GM19351 (cell line): Measurements from ENCODE around the gene PDHA1.

Source experiments
- ATAC-seq: cut with Tn5 transposase; IDR thresholded peaks from one replicate; pipeline ENCODE4 v1.9.1; 2021; ENCODE audit warnings: mild to moderate bottlenecking, moderate library complexity; ENCODE audit not compliant: unreplicated experiment

The PDHA1 gene

GRCh38 chrX:19343535-19344408 lies at the start of gene PDHA1:
PDHA1 (plus strand) TSS chrX:19343927; CDS start chrX:19344038, 111 bp downstream.
- ATAC-seq, result peak; percentile 97

GRCh38 chrX:19303256-19303880 lies 40.4 kb upstream of the PDHA1 start:
- ATAC-seq, result no peak

- ATAC-seq, result no peak
Observed at GRCh38 chrX:19326567-19326966, 17.2 kb upstream of the PDHA1 start.

- no peak for ATAC-seq
Observed at GRCh38 chrX:19331831-19332230, 11.9 kb upstream of the PDHA1 start.

- no peak for ATAC-seq
Observed at GRCh38 chrX:19332983-19333382, 10.7 kb upstream of the PDHA1 start.

GRCh38 chrX:19334945-19335626 lies 8.6 kb upstream of the PDHA1 start:
- ATAC-seq, result no peak

- no peak for ATAC-seq
Observed at GRCh38 chrX:19342331-19342906, 1.3 kb upstream of the PDHA1 start.

GRCh38 chrX:19343085-19343534 lies 617 bp upstream of the PDHA1 start:
- ATAC-seq, result peak; percentile 4

- ATAC-seq, result no peak
Observed at GRCh38 chrX:19344661-19345060, 934 bp downstream of the PDHA1 start.

GRCh38 chrX:19347916-19348315 lies 4.2 kb downstream of the PDHA1 start:
- no peak for ATAC-seq

GRCh38 chrX:19349264-19349663 lies 5.5 kb downstream of the PDHA1 start:
- no peak for ATAC-seq

- peak; percentile 96 for ATAC-seq
Observed at GRCh38 chrX:19350941-19351384, 7.2 kb downstream of the PDHA1 start.

GRCh38 chrX:19354625-19355024 lies 10.9 kb downstream of the PDHA1 start:
- no peak for ATAC-seq

GRCh38 chrX:19358521-19358920 lies 14.8 kb downstream of the PDHA1 start:
- ATAC-seq, result no peak

- no peak for ATAC-seq
Observed at GRCh38 chrX:19360903-19361302, 17.2 kb downstream of the PDHA1 start.

- ATAC-seq, result no peak
Observed at GRCh38 chrX:19361701-19362100, 18.0 kb downstream of the PDHA1 start.

- no peak for ATAC-seq
Observed at GRCh38 chrX:19368576-19368975, 24.8 kb downstream of the PDHA1 start.

GRCh38 chrX:19370061-19370460 lies 26.3 kb downstream of the PDHA1 start:
- no peak for ATAC-seq

GRCh38 chrX:19372170-19372546 lies 28.4 kb downstream of the PDHA1 start:
- peak; percentile 82 for ATAC-seq

GRCh38 chrX:19372547-19373331 lies 29.0 kb downstream of the PDHA1 start:
- peak; percentile 30 for ATAC-seq
